ENCODE data around the gene VWF.
"Not testable (repeated sequence)": the region's sequence is repeated elsewhere in the genome, so short reads cannot be mapped to it uniquely, and the experiment has no call there.

VWF gene

DNA sequence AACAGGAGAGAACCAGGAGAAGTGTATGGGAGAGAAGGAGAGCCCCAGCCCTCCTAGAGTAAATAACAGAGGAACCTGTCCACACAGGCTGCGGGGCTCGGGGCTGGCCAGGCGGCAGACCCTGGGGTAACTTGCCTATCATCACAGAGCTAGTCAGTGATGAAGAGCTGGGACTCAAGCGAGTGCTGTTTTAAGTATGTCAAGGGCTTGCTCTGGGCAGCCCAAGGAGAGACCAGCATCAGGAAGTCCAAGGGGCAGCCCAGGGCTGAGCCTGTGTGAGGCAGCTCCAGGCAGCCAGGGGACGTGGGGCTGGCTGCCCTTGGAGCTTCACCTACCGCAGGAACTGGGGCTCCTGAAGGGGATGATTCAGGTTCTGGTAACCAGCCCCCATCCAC is 10.0 kb downstream of the VWF start:
- TF ChIP-seq, protein P1, sequence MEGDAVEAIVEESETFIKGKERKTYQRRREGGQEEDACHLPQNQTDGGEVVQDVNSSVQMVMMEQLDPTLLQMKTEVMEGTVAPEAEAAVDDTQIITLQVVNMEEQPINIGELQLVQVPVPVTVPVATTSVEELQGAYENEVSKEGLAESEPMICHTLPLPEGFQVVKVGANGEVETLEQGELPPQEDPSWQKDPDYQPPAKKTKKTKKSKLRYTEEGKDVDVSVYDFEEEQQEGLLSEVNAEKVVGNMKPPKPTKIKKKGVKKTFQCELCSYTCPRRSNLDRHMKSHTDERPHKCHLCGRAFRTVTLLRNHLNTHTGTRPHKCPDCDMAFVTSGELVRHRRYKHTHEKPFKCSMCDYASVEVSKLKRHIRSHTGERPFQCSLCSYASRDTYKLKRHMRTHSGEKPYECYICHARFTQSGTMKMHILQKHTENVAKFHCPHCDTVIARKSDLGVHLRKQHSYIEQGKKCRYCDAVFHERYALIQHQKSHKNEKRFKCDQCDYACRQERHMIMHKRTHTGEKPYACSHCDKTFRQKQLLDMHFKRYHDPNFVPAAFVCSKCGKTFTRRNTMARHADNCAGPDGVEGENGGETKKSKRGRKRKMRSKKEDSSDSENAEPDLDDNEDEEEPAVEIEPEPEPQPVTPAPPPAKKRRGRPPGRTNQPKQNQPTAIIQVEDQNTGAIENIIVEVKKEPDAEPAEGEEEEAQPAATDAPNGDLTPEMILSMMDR (conservative IDR thresholded peaks at IDR 0.05; ENCODE audit: low read depth, low read length): no peak
- no peak overlapping the region for H3K4me3 ChIP-seq (ENCODE audit: low read depth, low read length)
- no peak for DNase-seq (ENCODE audit: low read depth)

DNA sequence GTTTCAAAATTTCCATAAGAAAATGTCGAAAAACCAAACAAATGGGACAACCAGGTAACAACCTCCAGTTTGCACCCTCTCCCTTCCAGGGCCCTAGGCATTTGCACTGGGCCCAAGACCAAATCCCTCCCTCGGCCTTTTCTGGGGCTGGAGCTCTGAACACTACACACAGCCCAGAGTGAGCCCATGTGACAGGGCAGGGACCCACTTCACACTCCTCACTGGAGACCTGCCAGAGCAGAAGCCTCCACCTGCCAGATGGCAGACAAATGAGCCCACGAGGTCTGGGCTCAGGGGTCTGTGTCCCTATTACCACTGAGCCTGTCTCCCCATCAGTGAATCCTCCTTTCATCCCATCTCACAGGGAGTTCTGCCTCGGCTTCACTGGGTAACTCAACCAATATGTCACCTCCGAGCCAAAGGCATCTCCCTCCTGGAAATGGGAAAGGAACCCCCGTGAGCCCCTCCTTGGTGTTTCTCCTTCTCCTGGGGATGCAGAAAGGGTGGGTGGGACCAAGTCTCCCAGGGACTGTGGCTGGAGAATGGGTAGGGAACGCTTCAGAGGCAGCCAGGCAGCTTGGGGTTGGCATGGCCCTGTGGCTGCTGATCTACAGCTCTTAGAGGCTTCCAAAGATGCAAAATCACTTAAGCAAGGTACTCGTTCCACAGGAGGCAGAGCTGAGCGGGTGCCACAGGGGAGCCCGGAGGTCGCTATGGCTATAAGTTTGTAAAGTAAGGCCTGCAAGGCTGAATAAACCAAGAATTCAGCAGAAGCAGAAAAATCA is 10.6 kb downstream of the VWF start:
- TF ChIP-seq, protein P1 (conservative IDR thresholded peaks at IDR 0.05; ENCODE audit: low read depth, low read length): no peak
- no peak for DNase-seq (ENCODE audit: low read depth)
- no peak overlapping the region for H3K4me3 ChIP-seq (ENCODE audit: low read depth, low read length)

DNA sequence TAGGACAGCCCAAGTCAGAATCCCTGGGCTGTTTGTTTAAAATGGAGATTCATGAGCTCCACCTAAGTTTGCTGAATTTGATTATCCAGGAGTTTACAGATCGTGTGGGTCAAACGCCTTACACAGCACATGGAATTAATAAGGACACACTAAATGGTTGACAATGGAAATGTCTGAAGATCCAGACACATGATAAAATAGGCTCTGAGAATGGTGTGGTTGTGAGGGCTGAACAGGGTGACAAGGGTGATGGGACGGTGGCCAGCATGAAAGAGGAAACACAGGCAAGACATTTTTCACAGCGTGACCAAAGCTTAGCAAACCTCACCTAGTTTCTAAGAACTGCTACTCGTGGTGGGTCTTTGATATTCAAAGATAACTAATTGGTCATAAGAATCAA is 12.5 kb downstream of the VWF start:
- H3K4me3 ChIP-seq (ENCODE audit: low read depth, low read length): no peak overlapping the region
- TF ChIP-seq, protein P1 (conservative IDR thresholded peaks at IDR 0.05; ENCODE audit: low read depth, low read length): no peak
- DNase-seq (ENCODE audit: low read depth): no peak

DNA sequence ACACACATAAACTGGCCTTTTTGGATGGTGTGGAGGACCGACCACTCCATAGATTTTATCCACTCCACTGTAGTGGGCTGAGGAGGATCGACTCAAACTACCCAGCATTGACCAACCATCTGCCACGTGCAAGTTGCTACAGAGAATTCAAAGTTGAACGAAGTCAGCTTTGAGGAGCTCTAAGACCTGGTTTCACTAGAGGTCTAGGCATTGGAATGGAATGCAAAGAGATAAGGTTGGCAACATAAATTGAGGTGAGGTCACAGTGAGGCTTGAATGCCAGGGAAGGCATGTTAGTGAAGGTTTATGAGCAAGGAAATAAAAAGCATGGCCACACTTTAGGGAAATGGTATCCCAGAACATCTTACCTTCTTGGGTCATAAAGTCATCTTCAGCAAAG is 14.5 kb downstream of the VWF start:
- no peak for DNase-seq (ENCODE audit: low read depth)
- no peak overlapping the region for H3K4me3 ChIP-seq (ENCODE audit: low read depth, low read length)
- TF ChIP-seq, protein P1 (conservative IDR thresholded peaks at IDR 0.05; ENCODE audit: low read depth, low read length): no peak

DNA sequence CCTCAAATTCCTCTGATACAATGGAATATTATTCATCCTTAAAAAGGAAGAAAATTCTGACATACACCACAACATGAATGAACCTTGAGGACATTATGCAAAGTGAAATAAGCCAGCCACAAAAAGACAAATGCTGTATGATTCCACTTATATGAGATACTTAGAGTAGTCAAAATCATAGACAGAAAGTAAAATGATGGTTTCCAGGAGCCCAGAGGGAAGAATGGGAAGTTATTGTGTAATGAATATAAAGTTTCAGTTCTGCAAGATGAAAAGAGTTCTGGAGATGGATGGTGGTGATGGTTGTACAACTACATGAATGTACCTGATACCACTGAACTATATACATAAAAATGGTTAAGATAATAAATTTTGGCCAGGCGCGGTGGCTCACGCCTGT is 18.3 kb downstream of the VWF start:
- TF ChIP-seq, protein P1 (conservative IDR thresholded peaks at IDR 0.05; ENCODE audit: low read depth, low read length): no peak
- no peak for DNase-seq (ENCODE audit: low read depth)
- H3K4me3 ChIP-seq (ENCODE audit: low read depth, low read length): no peak overlapping the region

DNA sequence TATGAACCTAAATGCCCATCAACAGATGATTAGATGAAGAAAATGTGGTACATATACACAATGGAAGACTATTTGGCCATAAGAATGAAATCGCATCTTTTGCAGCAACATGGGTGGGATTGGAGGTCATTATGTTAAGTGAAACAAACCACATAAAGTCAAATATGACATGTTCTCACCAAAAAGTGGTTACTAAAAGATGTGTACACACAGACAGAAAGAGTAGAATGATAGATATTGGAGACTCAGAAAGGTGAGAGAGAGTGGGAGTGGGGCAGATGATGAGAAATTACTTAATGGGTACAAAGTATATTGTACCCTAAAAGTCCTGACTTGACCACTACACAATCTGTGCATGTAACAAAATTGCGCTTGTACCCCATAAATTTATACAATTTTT is 19.6 kb downstream of the VWF start:
- DNase-seq (ENCODE audit: low read depth): no peak
- TF ChIP-seq, protein P1 (conservative IDR thresholded peaks at IDR 0.05; ENCODE audit: low read depth, low read length): no peak
- no peak overlapping the region for H3K4me3 ChIP-seq (ENCODE audit: low read depth, low read length)

DNA sequence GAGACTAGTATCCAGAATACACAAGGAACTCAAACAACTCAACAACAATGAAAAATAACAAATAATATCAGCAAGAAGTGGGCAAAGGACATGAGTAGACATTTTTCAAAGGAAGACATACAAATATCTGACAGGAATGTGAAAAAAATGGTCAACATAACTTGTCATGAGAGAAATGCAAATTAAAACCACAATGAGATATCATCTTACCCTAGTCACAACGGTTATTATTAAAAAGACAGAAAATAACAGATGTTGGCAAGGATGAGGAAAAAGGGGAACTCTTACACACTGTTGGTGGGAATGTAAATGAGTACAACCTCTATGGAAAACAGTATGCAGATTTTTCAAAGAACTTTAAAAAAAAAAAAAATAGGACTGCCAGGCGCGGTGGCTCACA is 20.4 kb downstream of the VWF start:
- peak; percentile 43 for DNase-seq (ENCODE audit: low read depth)
- no peak overlapping the region for H3K4me3 ChIP-seq (ENCODE audit: low read depth, low read length)
- TF ChIP-seq, protein P1 (conservative IDR thresholded peaks at IDR 0.05; ENCODE audit: low read depth, low read length): no peak

DNA sequence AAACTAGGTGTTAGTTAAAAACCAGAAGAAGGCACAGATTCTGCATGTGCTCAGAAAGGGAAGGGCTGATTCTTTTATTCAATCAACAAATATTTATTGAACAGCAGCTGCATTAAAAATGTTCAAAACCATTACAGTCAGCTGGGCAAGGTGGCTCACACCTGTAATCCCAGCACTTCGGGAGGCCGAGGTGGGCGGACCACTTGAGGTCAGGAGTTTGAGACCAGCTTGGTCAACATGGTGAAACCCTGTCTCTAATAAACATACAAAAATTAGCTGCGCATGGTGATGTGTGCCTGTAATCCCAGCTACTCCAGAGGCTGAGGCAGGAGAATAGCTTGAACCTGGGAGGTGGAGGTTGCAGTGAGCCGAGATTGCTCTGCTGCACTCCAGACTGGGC is 22.4 kb downstream of the VWF start:
- DNase-seq (ENCODE audit: low read depth): not testable (repeated sequence)

More for the DNA sequence above, 22.4 kb downstream of the VWF start:
- not testable (repeated sequence) for H3K4me3 ChIP-seq (ENCODE audit: low read depth, low read length)

All from choroid plexus epithelial cell (primary cell).